Thyroid gland (tissue), 4 donors: Measurements from ENCODE around the gene SETD1A.

ENCODE experiments used
- POLR2A ChIP-seq, 2 donors: fragments of 450-650 bp; IDR thresholded peaks; one replicate each; pipeline ENCODE4 v1.6.1; 2017; ENCODE audit warnings: antibody characterized with exemption in 2 of 2, mild to moderate bottlenecking in 2 of 2, moderate library complexity in 1 of 2
- TF ChIP-seq, protein P1 (sequence below), 6 experiments: fragments of 200-600 bp in 3 of 6; fragments of 450-650 bp in 3 of 6; sonication (generic) in 3 of 6; IDR thresholded peaks; one replicate each; pipeline ENCODE4 v1.5.1; 2016 to 2019; ENCODE audit warnings: antibody characterized with exemption in 6 of 6, mild to moderate bottlenecking in 2 of 6, inconsistent platforms in 1 of 6, moderate library complexity in 1 of 6

DNA sequence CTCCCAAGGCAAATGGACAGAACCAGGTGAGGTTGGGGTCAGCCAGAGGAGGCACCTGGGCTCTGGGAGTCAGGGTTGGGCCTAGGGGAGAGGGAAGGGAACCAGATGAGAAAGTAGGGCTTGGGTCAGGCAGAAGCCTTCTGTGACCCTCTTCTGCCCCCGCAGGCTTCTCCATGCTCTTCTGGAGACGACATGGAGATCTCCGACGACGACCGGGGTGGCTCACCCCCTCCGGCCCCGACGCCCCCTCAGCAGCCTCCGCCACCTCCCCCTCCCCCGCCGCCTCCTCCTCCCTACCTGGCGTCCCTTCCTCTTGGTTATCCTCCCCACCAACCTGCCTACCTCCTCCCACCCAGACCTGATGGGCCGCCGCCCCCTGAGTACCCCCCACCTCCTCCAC is 7.9 kb downstream of the SETD1A start:
- TF ChIP-seq POLR2A (IDR thresholded peaks at IDR 0.05): no peak
- TF ChIP-seq, protein P1, sequence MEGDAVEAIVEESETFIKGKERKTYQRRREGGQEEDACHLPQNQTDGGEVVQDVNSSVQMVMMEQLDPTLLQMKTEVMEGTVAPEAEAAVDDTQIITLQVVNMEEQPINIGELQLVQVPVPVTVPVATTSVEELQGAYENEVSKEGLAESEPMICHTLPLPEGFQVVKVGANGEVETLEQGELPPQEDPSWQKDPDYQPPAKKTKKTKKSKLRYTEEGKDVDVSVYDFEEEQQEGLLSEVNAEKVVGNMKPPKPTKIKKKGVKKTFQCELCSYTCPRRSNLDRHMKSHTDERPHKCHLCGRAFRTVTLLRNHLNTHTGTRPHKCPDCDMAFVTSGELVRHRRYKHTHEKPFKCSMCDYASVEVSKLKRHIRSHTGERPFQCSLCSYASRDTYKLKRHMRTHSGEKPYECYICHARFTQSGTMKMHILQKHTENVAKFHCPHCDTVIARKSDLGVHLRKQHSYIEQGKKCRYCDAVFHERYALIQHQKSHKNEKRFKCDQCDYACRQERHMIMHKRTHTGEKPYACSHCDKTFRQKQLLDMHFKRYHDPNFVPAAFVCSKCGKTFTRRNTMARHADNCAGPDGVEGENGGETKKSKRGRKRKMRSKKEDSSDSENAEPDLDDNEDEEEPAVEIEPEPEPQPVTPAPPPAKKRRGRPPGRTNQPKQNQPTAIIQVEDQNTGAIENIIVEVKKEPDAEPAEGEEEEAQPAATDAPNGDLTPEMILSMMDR (IDR thresholded peaks at IDR 0.05): no peak
